OCI-LY7 (cell line): ENCODE results near the gene CNOT4. TPM values are rescaled to one million over a fixed set of nuclear protein-coding genes. Genes with fewer than 3 reads are reported as not detected.

Experiments
- BruUV-seq: library from RNA; stranded (reverse); fragments of 400-500 nt; replicated peaks from 2 replicates; lab custom pipeline; 2021; lab: Mats Ljungman, UMichigan
- CTCF ChIA-PET: fragments of 300-600 bp; sonication (Branson Sonifier 250); formaldehyde crosslinking; loops from one replicate; lab custom pipeline; 2022; ENCODE audit warnings: antibody characterized with exemption; ENCODE audit not compliant: unreplicated experiment; lab: Charles Lee
- POLR2A ChIA-PET: fragments of 300-600 bp; sonication (Branson Sonifier 250); formaldehyde crosslinking; loops from one replicate; lab custom pipeline; 2022; ENCODE audit warnings: antibody characterized with exemption; lab: Charles Lee
- DNase-seq: peaks from one replicate; pipeline ENCODE4 v3.0.0-alpha.2; 2015; ENCODE audit warnings: low spot score
- H2AFZ ChIP-seq: fragments of 200-600 bp; sonication (generic), shearing (Covaris generic); 2 replicates; pipeline ENCODE4 v1.6.1; 2014; ENCODE audit warnings: mild to moderate bottlenecking, antibody characterized with exemption, low read length, moderate library complexity
- H3K27ac ChIP-seq: fragments of 200-600 bp; sonication (generic); 2 replicates; pipeline ENCODE4 v1.5.1; 2014; ENCODE audit warnings: mixed run types, low read depth, mild to moderate bottlenecking, moderate library complexity, low read length, inconsistent platforms; ENCODE audit not compliant: poor library complexity, severe bottlenecking
- H3K36me3 ChIP-seq: fragments of 200-600 bp; sonication (generic); 2 replicates; pipeline ENCODE4 v1.6.1; 2014; ENCODE audit warnings: mild to moderate bottlenecking, antibody characterized with exemption, low read length, moderate library complexity, mixed read lengths; ENCODE audit not compliant: insufficient read depth
- H3K4me1 ChIP-seq: fragments of 200-600 bp; sonication (generic); 2 replicates; pipeline ENCODE4 v1.5.1; 2014; ENCODE audit warnings: mild to moderate bottlenecking, low read length; ENCODE audit not compliant: insufficient read depth, poor library complexity, severe bottlenecking
- H3K4me2 ChIP-seq: fragments of 200-600 bp; sonication (generic); 2 replicates; pipeline ENCODE4 v1.6.1; 2014; ENCODE audit warnings: mild to moderate bottlenecking, low read length
- H3K4me3 ChIP-seq: fragments of 200-600 bp; sonication (generic); 2 replicates; pipeline ENCODE4 v1.5.1; 2014; ENCODE audit warnings: mild to moderate bottlenecking, low read depth, low read length; ENCODE audit not compliant: poor library complexity, severe bottlenecking
- H3K79me2 ChIP-seq: fragments of 200-600 bp; sonication (generic); 2 replicates; pipeline ENCODE4 v1.6.1; 2016; ENCODE audit warnings: low read depth, mild to moderate bottlenecking, low read length, moderate library complexity, mixed read lengths; ENCODE audit not compliant: insufficient read depth
- H3K9me2 ChIP-seq: fragments of 200-600 bp; sonication (generic); 2 replicates; pipeline ENCODE4 v1.6.1; 2016; ENCODE audit warnings: mild to moderate bottlenecking, low read length, mixed read lengths; ENCODE audit not compliant: insufficient read depth
- H3K9me3 ChIP-seq: fragments of 200-600 bp; sonication (generic); 2 replicates; pipeline ENCODE4 v1.6.1; 2014; ENCODE audit warnings: mild to moderate bottlenecking, mixed run types, low read length, mixed read lengths
- H4K20me1 ChIP-seq: fragments of 200-600 bp; sonication (generic); 2 replicates; pipeline ENCODE4 v1.6.1; 2014; ENCODE audit warnings: mild to moderate bottlenecking, antibody characterized with exemption, low read length, moderate library complexity, mixed read lengths; ENCODE audit not compliant: insufficient read depth
- EZH2phosphoT487 ChIP-seq: fragments of 200-600 bp; sonication (generic); IDR thresholded peaks from 2 replicates; pipeline ENCODE4 v1.6.1; 2018; ENCODE audit warnings: low read depth, borderline replicate concordance, mild to moderate bottlenecking, mixed run types, antibody characterized with exemption, low read length, moderate library complexity, mixed read lengths
- intact Hi-C: fragments of 100-400 bp; cut with micrococcal nuclease; formaldehyde crosslinking; loops from one replicate; pipeline ENCODE4 v1.10.0; 2022; ENCODE audit not compliant: unreplicated experiment
- total RNA-seq, 2 experiments: library from RNA; depleted of rRNA in 1 of 2; stranded (reverse); fragments of >200 nt in 1 of 2; shearing (Covaris generic) in 1 of 2; gene quantifications; 2 replicates each; pipeline ENCODE4 v1.2.3, GENCODE V29; 2014 to 2022
- TF ChIP-seq, protein P1 (sequence below): fragments of 200-600 bp; sonication (generic); conservative IDR thresholded peaks from 2 replicates; pipeline ENCODE4 v1.5.1; 2014; ENCODE audit warnings: mild to moderate bottlenecking, antibody characterized with exemption, low read length, moderate library complexity, mixed read lengths

Gene CNOT4
- total RNA-seq, 2 experiments from 2014 or later = 18.7 to 21.9 TPM

DNA sequence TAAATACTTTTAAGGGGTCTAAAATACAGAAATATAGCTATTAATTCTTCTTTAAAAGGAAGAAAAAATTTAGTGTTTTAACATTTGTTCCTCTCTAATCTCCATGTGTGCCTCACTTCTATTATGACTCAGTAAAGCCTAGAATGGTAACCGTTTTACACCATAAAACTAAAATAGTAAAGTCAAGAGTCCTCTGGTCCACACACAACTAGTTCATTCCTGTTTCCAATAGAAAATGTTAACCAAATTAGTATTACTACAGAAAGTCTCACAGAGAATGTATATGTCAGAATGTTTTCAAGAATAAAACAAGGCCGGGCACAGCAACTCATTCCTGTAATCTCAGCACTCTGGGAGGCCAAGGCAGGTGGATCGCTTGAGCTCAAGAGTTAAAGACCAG lies 55.8 kb downstream of the CNOT4 start:
- no peak overlapping the region for H3K4me2 ChIP-seq
- peaks cover 6% of the 10 kb centered on the region for H3K4me1 ChIP-seq

DNA sequence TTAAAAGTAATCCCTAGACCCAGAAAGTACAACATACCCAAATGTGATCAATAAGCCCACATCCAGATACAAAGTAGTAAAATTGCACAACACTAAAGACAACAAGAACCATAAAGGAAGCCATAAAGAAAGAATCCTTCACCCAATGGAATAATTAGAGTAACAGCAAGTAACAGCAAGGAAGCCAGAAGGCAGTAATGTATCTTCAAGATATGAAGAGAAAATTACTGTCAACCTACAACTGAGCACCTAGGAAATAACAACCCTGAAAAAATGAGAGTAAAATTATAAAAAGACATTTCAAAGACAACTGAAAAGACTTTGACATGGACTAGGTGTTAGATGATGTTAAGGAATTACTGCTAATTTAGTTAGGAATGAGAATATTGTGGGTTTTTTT lies 60.5 kb downstream of the CNOT4 start:
- Histone ChIP-seq H3K4me1 (peaks cover 6% of the 10 kb centered on the region), H3K27ac (no peak overlapping the region), H3K4me3 (no peak overlapping the region), H4K20me1 (peaks cover 19% of the 10 kb centered on the region; the same call in 1 of the 2 replicates), H3K36me3 (peaks cover 7% of the 10 kb centered on the region; the same call in 1 of the 2 replicates), H3K9me3 (no peaks in the 10 kb centered on the region), H3K4me2 (no peak overlapping the region), H3K79me2 (peaks cover 58% of the 10 kb centered on the region; the same call in 1 of the 2 replicates), H2AFZ (no peak overlapping the region), H3K9me2 (no peaks in the 10 kb centered on the region)
- TF ChIP-seq, protein P1, sequence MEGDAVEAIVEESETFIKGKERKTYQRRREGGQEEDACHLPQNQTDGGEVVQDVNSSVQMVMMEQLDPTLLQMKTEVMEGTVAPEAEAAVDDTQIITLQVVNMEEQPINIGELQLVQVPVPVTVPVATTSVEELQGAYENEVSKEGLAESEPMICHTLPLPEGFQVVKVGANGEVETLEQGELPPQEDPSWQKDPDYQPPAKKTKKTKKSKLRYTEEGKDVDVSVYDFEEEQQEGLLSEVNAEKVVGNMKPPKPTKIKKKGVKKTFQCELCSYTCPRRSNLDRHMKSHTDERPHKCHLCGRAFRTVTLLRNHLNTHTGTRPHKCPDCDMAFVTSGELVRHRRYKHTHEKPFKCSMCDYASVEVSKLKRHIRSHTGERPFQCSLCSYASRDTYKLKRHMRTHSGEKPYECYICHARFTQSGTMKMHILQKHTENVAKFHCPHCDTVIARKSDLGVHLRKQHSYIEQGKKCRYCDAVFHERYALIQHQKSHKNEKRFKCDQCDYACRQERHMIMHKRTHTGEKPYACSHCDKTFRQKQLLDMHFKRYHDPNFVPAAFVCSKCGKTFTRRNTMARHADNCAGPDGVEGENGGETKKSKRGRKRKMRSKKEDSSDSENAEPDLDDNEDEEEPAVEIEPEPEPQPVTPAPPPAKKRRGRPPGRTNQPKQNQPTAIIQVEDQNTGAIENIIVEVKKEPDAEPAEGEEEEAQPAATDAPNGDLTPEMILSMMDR = no peak
- TF ChIP-seq EZH2phosphoT487 = no peak
- no peak for DNase-seq
- no TSS peak for BruUV-seq
- intact Hi-C loops = no loop called here
- CTCF ChIA-PET = no interaction called here
- POLR2A ChIA-PET = no interaction called here

More for the DNA sequence above, 55.8 kb downstream of the CNOT4 start:
- Histone ChIP-seq H3K36me3 (no peaks in the 10 kb centered on the region), H2AFZ (no peak overlapping the region), H3K79me2 (peaks cover 59% of the 10 kb centered on the region; the same call in 1 of the 2 replicates), H3K9me3 (no peaks in the 10 kb centered on the region), H4K20me1 (peaks cover 54% of the 10 kb centered on the region), H3K27ac (no peak overlapping the region), H3K4me3 (no peak overlapping the region), H3K9me2 (no peaks in the 10 kb centered on the region)
- DNase-seq = no peak
- intact Hi-C loops = no loop called here
- ChIA-PET POLR2A (interaction anchor here (1.1 to 1.2 kb wide), 2 partner anchors 27 to 73 kb away, joined by 3 to 9 read pairs; no protein-coding TSS in a partner anchor), CTCF (interaction anchor here (0.6 kb wide), 1 partner anchor 16 kb away, joined by 3 read pairs; no protein-coding TSS in a partner anchor)
- no TSS peak for BruUV-seq
- no peak for TF ChIP-seq EZH2phosphoT487
- TF ChIP-seq, protein P1 = no peak

DNA sequence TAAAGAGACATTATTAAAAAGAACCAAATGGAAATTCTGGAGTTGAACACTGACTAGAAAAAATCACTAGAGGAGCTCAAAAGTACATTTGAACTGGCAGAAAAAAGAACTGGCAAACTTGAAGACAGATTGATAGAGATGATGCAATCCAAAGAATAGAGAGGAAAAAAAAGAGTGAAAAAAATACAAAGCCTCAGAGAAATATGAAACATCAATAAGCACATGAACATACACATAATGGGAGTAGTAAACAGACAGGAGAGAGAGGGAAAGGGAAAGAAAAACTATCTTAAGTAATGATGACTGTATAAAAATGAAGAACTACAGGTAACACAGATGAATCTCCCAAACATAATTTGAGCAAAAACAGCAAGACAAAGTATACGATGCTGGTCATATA lies 61.1 kb downstream of the CNOT4 start:
- no TSS peak for BruUV-seq
- Histone ChIP-seq H3K9me3 (no peaks in the 10 kb centered on the region), H3K79me2 (peaks cover 53% of the 10 kb centered on the region; the same call in 1 of the 2 replicates), H3K36me3 (peaks cover 13% of the 10 kb centered on the region), H4K20me1 (peaks cover 19% of the 10 kb centered on the region; the same call in 1 of the 2 replicates), H3K4me2 (no peak overlapping the region), H3K4me1 (peaks cover 6% of the 10 kb centered on the region), H2AFZ (no peak overlapping the region), H3K27ac (no peak overlapping the region), H3K9me2 (no peaks in the 10 kb centered on the region), H3K4me3 (no peak overlapping the region)
- TF ChIP-seq EZH2phosphoT487 = no peak
- TF ChIP-seq, protein P1 = no peak
- ChIA-PET CTCF (no interaction called here), POLR2A (no interaction called here)
- intact Hi-C loops = no loop called here
- DNase-seq = no peak
